Measurements from ENCODE around the gene BDKRB2. TPM values are rescaled to one million over a fixed set of nuclear protein-coding genes. Genes with fewer than 3 reads are reported as not detected.

The BDKRB2 gene
- total RNA-seq, 1 donor from 2014 or later, result 17.1 TPM

DNA sequence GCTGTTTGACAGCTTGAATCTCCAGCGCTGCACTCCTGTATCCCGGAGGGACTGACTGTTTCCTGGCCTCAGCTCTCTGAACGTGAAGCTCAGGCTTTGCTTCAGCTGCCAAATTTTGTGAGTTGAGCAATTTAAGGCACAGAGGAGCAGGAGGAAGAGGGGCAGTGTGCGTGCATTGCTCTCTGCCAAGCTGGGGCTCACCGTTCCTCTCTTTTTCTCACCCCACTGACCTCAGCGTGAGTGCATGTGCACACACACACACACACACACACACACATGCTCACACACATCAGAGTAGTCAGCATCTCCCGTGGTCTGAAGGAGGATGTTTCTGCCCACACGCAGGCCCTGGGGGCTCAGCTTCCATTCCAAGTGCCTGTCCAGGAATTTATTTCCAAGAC, 27.8 kb upstream of the BDKRB2 start:
- DNase-seq (ENCODE audit: low spot score), result peak; percentile 54

DNA sequence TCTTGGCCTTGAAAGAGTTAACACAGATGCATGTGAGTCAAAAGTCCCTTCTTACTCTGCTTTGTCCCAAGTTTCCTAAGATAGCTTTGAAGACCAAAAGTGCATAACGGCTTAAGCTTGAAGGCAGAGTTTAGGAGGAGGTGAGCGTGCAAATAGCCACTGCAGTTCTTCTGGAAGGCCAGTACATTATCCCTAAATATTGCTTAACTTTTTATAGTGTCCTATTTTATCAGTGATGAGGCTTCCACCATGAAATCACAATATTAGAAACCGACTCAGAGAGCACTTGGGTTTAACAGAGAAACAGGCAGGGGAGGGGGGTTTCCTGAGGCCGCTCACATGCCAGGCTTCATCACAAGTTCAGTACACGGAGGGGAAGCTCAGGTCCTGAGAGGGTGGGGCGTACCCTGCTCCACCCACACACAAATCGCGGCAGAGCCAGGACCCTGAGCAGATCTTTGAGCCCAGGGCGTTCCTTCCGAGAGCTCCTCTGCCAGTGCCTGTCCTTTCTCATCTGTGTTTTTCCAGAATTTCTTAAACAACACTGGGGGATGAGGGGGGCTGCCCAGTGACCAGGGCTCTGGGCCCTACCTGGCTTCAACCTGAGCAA, 26.8 kb upstream of the BDKRB2 start:
- DNase-seq (ENCODE audit: low spot score), result peak; percentile 58

DNA sequence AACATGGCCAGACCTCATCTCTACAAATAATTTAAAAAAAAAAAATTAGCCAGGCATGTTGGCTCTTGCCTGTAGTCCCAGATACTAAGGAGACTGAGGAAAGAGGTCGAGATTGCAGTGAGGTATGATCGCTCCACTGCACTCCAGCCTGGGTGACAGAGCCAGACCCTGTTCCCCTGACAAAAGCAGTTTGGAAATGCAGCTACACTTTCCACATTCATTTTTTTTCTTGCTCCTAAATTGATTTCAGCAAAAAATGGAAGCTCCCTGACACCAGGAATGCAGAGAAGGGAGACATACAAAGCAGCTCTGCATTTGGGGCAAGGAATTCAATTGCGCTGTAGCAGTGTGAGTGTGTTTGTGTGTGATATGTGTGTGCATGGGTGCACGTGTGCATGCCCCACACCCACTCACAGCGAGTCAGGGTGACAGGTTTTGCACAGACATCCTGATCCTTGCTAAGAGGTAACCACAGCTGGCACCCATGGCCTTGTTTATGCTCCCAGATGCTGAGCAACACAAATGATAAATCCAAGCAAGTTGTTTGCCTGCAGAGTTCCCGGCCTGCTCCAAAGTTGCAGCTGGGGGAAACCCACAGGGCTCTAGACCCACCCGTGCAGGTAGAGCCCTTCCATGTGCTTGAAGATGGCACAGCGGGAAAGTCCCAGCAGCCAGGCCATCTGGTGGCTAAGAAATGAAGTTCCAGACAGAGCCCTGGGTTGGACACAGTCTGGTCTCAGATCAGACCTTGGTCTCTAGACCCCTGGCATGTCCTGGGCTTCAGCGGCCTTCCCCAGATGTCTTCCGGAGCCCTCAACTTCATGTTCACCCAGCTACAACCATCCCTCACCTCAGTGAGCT, 25.9 kb upstream of the BDKRB2 start:
- DNase-seq (ENCODE audit: low spot score), result no peak

DNA sequence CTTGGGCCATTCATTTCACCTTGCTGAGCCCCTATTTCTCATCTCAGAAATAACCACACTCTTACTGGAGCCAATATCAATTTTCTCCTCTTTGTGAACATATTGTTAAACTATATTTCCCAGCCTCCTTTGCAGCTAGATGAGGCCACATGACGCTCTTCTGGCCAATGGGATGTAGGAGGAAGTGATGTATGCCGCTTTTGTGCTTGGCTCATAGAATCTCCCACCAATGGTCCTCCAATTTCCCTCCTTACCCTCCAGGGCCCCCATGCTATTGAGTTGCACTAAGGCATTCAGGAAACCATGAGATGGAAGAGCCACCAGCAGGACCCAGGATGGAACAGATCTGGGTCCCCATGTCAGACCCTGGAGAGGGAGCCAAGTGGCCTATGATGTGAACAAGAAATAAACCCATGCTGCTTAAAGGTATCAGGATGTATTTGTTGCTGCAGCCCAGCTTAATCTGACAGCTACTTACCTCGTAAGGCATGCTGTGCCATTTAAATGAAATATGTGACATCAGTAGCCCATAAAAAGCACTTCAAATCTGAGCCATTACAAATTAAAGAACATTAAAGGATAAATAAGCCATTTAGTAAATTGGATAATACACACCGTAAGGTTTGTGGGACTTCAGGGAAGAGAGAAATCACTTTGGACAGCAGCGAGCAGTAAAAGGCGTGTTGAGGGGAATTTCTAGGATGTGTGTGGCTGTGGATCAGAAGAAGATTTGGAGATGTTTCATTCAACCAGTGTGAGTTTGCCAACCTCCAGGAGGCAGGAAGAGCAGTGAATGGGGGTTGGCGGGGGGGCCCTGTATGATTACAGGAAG, 24.4 kb upstream of the BDKRB2 start:
- DNase-seq (ENCODE audit: low spot score), result no peak

DNA sequence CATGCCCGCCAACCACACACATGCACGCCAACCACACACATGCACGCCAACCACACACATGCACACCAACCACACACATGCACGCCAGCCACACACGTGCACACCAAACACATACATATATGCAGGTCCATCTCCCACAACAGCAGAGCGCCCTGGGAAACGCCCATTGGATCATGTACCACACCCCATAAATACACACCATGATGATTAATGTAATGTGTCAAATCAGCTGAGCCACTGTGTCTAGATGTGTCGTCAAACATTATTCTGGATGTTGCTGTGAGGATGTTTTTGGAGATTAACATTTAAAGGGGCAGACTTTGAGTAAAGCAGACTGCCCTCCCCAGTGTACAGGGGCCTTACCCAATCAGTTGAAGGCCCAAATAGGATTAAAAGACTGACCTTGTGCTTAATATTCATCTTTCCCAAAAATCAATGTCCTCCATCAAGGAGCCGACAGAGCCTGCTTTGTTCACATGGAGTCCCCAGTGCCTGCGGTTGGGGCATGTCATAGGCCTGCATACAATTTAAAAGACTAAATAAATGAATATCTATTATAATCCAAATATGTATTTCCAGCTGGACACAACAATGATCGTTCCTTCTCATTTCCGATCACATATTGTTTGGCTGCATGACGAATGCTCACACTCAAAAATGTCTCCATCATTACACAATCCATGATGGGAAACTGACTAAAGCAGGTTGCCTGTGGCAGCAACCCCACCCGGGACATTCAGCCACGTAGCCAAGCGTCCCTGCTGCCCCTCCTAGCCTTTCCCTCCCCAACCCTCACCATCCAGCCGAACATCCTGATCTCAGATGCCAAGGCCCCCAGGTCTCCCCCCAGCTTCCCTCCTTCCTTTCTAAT, 23.2 kb upstream of the BDKRB2 start:
- DNase-seq (ENCODE audit: low spot score), result no peak

DNA sequence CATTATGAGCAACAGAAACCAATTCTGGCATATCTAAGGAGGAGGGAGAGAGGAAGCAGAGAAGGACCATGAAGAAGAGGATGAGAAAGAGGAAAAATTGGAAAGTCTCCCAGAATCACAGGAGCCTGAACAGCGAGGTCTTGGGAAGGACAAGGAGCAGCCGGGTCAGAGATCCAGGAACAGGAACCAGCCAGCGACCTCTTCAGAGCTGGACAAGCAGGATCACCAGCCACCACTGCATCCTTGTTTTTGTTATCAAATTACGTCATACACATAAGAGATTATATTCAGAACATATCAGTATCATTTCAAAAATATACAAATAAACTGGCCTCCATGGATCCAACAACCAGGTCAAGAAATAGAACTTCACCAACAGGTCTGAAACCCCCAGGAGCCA, 22.1 kb upstream of the BDKRB2 start:
- DNase-seq (ENCODE audit: low spot score), result no peak

DNA sequence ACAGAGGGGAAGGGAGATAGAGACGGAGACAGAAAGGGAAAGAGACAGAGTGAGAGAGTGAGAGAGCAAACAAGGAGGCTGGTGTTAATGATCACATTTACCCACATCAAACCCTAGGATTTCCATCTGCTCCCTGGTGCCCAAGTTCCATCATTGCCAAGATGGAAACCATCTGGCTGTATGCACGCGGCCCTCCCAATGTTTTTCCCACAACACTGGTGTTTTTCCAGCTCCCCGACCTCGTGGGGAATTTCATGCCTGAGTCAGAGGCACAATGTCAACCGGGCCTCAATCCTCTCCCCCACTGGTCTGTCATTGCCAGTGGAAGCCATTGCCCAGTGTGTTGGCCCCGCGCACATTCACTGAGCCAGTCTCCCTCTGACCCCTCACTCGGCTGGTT, 19.9 kb upstream of the BDKRB2 start:
- no peak for DNase-seq (ENCODE audit: low spot score)

DNA sequence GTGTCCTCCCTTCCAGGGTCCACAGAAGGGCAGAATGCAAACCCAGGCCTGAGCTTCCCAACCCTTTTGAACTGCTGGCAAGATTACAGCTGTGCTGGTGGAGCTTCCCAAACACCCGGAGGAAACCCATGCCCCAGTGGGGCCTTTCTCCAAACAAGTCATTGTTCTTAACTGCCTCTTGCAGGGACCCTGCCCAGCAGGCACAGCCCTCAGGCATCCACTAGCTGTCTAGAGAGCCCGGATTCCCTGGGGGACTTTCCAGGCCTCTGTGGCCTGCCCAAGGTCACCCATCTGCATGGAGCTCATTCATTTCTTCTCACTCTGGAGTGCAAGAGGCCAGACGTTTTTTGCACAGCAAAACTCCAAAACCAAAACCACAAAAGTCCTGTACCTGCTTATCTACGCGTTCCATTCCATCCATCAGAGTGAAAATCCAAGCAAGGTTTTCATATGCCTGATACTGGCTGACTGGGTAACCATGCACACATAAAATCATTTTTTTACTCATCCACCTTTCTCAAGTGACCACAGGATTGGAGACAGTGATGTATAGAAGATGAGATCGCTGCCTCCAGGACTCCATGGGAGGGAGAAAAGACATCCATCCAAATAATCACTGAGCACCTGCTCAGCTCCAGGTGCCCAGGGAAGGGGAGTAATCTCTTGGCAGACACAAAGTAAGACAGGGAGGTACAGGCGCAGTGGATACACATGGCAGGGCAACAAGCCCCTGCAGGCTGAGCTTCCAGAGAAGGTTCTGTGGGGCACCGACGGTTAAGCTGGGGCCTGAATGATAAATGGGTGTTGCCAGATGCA, 17.2 kb upstream of the BDKRB2 start:
- DNase-seq (ENCODE audit: low spot score), result no peak

DNA sequence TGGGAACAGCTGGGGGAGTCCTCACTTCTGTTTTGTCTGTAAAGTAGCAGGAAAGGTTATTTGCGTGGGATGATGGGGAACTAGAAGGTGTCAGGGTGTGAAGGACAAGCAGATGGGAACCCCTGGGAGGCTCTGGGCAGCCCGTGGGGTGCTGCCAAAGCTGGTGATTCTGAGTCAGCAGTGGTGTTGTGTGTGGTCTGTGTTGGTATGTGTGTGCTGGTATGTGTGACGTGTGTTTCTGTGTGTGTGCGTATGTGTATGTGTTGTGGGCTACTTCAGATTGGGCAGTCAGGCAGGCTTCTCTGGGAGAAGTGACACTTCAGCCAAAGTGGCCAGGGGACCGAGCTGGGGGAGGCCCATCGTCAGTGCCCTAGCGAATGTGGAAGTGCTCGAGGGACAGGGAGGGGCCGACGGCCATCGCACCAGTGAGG, 15.3 kb upstream of the BDKRB2 start:
- no peak for DNase-seq (ENCODE audit: low spot score)

DNA sequence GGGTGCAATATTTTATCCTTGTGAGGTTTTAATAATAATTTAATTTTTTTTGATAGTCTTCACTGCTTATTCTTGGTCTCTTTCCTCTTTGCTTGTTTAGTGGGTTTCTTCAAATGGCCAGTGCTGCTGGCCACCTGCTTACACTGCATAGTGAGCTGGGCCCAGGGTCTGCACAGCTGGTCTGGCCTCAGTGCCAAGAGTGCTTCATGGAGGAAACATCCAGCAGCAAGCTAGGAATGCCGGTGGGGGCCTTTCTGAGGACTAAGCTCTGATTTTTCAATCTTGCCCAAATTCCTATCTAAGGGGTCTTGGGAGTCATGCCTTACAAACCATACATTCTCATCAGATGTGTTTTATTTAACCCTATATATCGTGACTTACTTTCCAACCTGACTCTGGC, 13.3 kb upstream of the BDKRB2 start:
- DNase-seq (ENCODE audit: low spot score), result no peak

DNA sequence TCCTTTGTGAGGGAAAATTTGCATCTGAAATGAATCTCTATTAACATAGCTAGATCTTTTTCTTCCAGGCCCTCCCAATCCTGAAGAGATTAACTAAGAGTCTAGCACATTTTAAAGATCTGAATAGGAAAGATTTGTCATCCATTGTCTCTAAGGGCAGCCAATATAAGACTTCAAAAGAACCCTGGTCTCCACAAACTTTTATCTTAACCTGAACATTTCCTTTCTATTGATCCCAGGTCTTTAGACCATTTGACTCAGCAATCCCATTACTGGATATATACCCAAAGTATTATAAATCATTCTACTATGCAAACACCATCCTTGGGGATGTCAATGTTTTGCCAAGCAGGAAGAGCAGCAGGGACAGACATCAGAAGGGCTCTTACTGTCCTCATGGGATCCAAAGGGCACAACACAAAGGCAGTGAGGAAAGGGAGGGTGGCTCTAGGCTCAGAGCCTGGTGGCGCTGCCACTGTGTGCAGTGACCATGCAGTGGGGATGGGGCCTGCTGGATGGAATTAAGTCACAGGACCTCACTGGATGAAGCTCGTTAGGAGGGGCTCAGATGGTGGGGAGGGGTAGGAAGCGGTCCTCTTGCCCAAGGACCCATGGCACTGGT, 12.7 kb upstream of the BDKRB2 start:
- DNase-seq (ENCODE audit: low spot score), result no peak

DNA sequence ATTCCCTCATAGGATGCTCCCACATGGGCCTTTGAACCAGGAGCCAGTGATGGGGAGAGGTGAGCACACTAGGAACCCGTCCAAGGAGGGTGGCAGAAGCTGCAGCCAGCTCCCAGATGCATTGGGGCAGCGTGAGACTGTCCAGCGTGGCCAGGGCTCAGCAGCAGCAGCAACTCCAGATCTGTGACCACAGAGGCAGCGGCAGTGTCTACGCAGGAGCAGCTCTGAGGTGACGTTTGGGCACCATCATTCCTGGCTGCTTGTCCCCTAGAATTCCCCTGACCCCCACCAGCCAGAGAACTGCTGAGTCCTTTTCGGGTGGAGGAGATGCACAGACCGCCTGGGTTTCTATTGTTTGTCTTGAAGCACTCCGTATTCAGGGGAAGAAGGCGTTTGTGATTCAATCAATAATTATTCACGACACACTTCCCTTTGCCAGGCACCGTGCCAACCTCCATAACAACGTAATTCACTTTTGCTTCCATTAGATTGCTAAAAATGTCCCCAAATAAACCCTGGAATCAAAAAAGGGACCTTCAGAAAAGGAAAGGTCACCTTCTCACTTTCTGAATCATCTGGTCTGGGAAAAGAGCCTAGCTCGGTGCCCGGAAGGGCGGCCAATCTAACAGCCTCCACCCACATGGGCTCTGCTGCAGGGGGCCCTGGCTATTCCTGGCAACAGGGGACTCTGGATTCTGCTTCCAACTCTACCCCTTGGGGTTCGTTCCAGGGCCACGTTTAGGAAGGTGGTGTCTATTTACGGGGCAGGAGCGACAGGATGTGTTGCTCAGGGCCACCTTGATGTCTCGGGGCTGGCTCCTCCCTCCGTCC, 11.4 kb upstream of the BDKRB2 start:
- DNase-seq (ENCODE audit: low spot score), result no peak

DNA sequence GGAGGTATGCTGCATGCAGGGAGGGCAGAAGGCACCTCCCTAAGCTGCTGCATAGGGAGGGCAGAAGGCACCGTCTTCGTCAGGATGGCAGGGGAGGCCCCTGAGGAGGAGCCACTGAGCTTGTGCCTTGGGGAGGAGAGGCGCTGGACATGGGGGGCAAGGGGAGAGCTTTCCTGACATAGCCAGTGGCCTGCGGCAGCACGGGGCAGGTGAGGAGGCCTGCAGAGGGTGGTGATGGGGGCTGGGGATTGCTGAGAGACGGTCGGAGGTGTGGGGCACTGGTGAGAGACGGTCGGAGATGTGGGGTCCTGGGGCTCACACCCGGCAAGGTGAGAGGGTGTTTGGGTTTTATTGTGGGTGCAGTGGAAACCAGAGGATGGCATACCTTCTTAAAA, 10.4 kb upstream of the BDKRB2 start:
- no peak for DNase-seq (ENCODE audit: low spot score)

DNA sequence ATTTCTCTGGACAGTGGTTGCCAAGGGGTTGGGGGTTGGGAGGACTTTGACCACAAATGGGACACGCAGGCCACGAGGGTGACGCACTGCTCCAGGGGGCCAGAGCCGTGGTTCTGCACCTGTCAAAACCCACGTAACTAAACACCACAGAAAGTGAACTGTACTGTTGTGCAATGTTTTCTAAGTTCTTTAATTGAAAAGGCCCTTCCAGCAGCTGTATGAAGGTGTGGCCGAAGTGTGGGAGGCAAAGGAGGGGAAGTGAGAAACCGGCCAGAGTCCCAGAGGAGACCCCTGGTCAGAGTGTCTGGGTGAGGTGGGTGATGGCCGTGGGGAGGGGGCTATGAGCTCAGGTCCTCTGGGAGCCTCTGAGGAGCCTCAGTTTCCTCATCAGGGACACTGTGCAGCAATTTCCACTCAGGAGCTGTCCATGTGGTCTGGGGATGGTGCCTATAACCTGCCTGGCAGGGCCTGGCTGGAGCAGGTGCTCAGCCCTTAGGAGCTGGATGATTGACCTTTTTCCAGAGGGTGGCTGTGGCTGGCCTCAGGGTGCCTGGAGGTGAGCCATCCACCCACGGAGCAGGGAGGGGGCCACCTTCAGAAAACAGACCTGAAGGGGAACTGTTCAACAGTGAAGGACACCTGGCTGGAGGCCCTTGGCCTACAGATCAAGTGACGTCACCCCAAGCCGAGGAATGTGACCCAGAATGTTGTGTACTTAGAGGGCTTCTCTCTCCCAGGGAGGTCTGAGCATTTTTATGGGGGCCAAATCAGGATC, 9.8 kb upstream of the BDKRB2 start:
- DNase-seq (ENCODE audit: low spot score), result no peak

DNA sequence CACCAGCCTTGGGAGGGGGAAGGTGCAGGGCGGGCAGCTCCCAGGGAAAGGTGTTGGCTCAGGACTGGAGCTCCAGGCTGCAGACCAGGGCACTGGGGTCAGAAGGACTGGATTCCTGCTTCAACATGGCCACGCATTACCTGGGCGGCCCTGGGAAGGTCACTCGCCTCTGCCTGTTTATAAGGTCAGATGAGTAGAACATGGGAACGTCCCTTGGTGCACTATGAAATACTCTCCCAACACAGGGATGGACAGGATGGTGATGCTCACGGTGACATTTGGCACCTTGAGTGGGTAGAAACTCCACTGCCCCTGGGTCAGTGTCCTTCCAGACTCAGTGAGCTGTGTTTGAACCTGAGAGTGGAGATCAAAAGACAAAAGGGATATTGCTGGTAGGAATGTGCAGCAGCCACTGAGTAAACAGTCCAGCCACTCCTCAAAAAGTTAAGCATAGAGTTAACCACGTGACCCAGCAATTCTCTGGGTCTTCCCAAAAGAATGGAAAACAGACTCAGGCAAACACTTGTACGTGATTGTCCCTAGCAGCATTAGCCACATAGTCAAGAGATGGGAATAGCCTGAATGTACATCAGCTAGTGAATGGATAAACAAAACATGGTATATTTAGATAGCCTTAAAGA, 9.1 kb upstream of the BDKRB2 start:
- no peak for DNase-seq (ENCODE audit: low spot score)

DNA sequence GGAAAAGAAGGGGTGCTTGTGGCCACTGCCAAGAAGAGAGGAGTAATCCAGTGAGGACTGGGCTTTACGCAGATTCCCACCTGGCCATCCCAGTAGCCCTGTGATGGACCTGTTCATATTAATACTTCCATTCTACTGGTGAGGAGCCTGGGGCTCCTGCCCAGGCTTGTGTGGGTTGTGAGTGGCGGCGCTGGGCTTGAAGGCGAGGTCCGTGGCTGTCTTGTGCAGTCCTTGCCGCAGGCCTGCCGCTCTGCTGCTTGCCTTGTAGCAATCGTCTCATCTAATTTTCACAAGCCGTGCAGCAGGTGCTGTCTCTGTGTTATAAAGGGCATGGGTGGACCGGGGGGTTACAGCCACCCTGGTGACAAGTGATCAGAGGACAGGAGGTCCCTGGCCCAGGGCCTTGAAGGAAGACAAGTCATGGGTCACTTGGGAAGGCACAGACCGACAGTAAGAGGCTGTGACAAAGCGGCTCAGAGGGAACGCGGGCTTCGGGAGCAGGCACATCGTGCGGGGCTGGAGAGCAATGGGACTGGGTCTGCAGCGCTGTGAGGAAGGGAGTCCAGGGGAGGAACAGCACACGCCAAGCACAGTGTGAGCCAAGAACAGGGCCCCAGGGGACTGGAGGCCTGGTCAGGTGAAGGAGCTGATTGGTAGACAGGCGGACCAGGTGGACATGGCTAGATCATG, 7.3 kb upstream of the BDKRB2 start:
- DNase-seq (ENCODE audit: low spot score), result no peak

DNA sequence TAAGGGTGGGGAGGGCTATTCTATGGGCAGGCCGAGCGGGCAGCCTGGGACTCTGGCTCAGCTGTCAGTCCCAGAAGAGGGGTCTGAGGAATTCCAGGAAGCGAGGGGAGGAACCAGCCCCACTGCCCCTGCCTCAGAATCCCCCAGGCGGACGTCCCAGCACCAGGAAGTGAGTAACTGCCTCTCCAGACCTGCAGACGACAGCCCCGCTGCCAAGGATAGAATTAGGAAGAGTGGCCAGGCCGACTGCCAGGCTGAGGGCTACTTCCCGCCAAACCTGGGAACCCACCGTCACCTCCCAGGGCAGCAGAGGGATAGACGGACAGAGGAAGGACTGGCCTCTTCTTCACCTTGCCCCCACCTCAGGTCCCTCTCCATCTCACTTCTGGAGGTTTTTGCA, 6.7 kb upstream of the BDKRB2 start:
- DNase-seq (ENCODE audit: low spot score), result no peak

All from ureter (tissue), 1 donor.